Neuron (in vitro differentiated cells): Measurements from ENCODE around the gene SPEM1.

Source experiments
- H2AFZ ChIP-seq: one replicate; pipeline ENCODE4 v1.6.1; 2013; ENCODE audit warnings: low read depth, mild to moderate bottlenecking, inconsistent platforms, low read length, moderate library complexity
- H3K27me3 ChIP-seq: one replicate; pipeline ENCODE4 v1.6.1; 2013; ENCODE audit warnings: low read length; ENCODE audit not compliant: insufficient read depth
- H3K36me3 ChIP-seq: one replicate; pipeline ENCODE4 v1.6.1; 2013; ENCODE audit warnings: low read length; ENCODE audit not compliant: insufficient read depth
- H3K4me1 ChIP-seq: one replicate; pipeline ENCODE4 v1.6.1; 2013; ENCODE audit warnings: low read length; ENCODE audit not compliant: insufficient read depth
- H3K4me3 ChIP-seq: 2 replicates; pipeline ENCODE4 v1.5.1; 2013; ENCODE audit warnings: mild to moderate bottlenecking, low read length, moderate library complexity
- H3K9me3 ChIP-seq: one replicate; pipeline ENCODE4 v1.6.1; 2013; ENCODE audit warnings: low read length

The SPEM1 gene

DNA sequence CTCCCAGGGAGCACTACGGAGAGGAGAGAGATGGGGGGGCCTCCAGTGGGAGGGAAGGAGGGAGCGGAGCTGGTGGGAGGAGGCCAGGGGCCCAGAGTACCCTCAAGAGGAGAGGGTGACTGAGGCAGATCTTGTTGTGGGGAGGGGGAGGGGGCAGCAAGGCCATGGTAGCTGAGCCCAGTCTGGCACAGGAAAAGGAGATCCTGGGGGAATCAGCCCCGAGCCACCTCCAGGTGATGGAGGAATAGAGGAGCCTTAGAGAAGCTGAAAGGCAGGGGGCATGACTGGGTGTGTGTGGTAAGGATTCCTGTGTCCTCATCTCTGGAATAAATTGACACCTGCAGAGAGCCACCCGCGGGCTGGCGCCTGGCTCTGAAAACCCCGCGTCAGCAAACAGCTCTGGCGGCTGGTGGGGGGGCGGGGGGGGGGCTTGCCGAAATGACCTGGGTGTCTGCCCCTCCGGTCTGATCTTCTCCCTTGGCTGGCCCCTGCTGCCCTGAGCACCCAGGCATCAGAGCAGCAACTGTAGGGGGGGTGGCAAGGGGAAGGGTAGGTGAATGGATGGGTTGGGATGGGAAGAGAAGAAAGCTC lies 13.8 kb upstream of the SPEM1 start:
- Histone ChIP-seq H3K9me3 (no peaks in the 10 kb centered on the region), H3K27me3 (no peaks in the 10 kb centered on the region), H3K36me3 (peaks cover 28% of the 10 kb centered on the region), H3K4me1 (peaks cover 27% of the 10 kb centered on the region), H2AFZ (no peak overlapping the region), H3K4me3 (peak overlapping the region; percentile 64)

DNA sequence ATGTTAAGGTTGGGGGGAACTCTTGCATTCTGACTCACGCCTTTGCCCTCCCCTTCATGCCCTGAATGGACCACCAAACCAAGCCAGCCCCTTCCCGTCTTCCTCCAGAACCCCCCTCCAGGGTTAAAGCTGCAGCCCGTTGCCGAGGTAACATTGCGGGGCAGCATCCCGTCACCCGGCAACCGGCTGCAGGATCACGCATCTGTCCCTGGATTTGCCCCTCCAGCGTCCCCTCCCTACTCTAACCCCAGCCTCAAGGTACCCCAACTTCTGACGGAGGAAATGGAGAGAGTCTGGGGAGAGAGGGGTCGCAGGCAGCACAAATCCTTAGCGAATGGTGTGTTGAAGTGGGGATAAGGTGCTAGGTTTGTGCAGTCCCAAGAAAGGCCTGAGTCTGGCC lies 13.0 kb upstream of the SPEM1 start:
- Histone ChIP-seq H3K36me3 (peaks cover 29% of the 10 kb centered on the region), H3K9me3 (no peaks in the 10 kb centered on the region), H3K27me3 (no peaks in the 10 kb centered on the region), H3K4me1 (peaks cover 27% of the 10 kb centered on the region), H2AFZ (no peak overlapping the region), H3K4me3 (peak overlapping the region; percentile 64)

DNA sequence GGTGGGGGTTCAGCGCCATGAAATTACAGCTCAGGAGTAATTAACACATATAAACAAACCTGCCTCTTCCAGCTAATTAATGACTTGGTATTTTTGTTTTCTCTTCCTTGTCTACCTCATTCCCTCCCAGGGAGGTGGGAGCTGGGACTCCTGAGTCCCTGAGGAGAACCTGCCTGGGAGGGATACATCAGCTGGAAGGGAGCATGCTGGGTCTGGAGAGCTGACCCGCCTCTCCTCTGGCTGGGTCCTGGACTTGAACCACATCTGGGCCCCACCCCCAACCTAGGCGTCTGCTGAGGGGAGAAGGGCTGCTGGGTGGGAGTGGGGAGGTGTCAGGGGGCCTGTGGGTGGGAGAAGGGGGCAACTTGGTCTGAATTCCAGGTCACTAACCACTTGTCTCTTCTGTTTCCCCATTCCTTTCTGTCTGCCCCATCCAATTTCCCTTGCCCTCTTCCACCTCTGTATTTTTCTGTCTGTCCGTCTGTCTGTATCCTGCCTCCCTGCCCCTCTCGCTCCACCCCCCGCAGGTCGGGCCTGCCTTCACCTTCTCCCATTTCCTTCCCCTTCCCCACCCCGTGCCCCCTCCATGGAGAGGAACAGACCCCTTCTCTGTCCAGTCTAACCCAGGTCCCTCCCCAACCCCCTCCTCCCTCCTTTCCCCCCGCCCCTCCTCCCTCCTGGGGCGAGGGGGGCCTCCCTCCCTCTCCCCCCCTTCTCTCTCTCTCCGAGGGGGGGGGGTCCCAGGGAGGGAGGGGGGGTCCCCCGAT lies 12.5 kb upstream of the SPEM1 start, which contains the start of gene NLGN2:
TSS of gene NLGN2 (plus strand) at position 361 of the 767 bp plus-strand sequence. CDS start 411 bp downstream, outside the sequence.
- Histone ChIP-seq H3K27me3 (no peaks in the 10 kb centered on the region), H3K4me3 (peak within 1 kb of the TSS; percentile 64), H2AFZ (no peak within 1 kb of the TSS), H3K9me3 (no peaks in the 10 kb centered on the region), H3K36me3 (peaks cover 33% of the 10 kb centered on the region), H3K4me1 (peaks cover 26% of the 10 kb centered on the region)

DNA sequence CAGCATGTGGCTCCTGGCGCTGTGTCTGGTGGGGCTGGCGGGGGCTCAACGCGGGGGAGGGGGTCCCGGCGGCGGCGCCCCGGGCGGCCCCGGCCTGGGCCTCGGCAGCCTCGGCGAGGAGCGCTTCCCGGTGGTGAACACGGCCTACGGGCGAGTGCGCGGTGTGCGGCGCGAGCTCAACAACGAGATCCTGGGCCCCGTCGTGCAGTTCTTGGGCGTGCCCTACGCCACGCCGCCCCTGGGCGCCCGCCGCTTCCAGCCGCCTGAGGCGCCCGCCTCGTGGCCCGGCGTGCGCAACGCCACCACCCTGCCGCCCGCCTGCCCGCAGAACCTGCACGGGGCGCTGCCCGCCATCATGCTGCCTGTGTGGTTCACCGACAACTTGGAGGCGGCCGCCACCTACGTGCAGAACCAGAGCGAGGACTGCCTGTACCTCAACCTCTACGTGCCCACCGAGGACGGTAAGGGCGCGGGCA lies 11.8 kb upstream of the SPEM1 start:
- no peak overlapping the region for H3K4me3 ChIP-seq
- H2AFZ ChIP-seq: no peak overlapping the region
- peaks cover 38% of the 10 kb centered on the region for H3K36me3 ChIP-seq
- no peaks in the 10 kb centered on the region for H3K9me3 ChIP-seq
- H3K4me1 ChIP-seq: peaks cover 20% of the 10 kb centered on the region
- H3K27me3 ChIP-seq: no peaks in the 10 kb centered on the region

DNA sequence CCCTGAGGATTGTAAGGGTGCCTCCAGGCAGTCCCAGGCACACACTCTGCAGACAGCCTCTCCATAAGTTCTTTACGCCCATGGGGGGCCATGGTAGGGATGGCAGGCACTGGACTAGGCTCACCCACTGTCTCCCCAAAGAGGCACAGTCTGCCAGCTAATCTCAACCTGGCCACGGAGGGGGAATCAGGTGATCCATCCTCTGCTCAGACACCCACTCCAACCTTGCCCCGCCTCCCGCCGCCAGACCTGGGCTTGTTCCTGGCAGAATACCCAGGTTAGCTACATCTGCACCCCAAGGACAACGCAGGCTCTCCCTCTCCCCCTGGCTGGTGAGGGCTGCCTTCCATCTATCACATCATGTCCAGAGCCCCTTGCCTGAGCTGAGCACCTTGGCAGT lies 11.3 kb upstream of the SPEM1 start:
- Histone ChIP-seq H3K4me1 (peaks cover 19% of the 10 kb centered on the region), H3K27me3 (no peaks in the 10 kb centered on the region), H2AFZ (no peak overlapping the region), H3K36me3 (peaks cover 42% of the 10 kb centered on the region), H3K9me3 (no peaks in the 10 kb centered on the region), H3K4me3 (no peak overlapping the region)

DNA sequence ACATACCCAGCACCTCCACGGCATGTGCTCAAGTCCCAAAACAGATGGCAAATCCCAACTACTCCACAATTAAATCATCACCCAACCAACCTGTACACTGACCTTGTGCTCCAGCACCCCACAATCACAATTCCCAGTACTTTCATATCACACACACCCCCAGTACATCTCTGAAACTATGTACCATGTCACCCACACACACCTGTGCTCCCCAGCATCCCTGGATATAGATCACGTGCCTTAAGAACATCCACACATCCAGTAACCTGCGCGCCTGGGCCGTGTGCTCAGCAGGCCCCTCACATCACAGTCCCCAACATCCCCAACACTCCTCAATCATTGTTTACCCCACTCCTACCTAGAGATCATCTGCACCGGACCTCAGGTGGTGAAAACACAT lies 10.4 kb upstream of the SPEM1 start:
- Histone ChIP-seq H3K27me3 (no peaks in the 10 kb centered on the region), H3K36me3 (peaks cover 50% of the 10 kb centered on the region), H3K4me1 (peaks cover 19% of the 10 kb centered on the region)

DNA sequence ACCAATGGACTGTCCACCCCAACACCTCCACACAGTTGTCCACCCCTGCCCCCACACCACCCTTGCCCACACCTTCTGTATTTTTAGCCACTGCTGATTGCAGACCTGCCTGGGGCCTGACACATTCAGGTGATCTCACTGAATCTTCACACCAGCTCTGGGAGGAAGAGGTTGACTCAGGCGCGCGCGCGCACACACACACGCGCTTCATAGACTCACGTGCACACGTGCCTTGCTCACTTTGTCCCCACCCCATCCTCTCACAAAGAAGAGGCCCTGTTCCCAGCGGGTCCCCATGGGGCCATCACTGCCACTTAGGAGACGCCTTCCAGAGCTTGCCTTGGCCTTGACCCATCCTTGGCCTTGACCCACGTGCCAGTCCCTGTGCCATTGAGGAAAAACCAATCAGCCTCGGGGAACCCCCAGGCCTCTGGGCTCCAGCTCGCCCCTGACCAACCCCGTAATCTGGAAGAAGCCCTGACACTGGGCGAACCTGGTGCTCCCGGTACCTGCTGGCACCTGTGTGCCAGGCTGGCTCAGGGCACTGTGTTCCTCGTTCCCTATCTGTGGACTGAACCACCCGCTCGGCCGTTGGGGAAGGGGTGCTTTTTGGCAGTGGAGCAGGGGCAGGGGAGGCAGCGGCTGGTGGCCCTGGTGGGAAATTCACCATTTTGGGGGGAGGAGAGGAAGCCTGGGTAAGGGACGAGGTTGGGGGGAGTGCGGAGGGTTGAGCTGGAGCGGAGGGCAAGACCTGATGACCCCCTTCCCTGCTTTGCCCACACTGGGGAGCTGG lies 9.3 kb upstream of the SPEM1 start:
- peaks cover 16% of the 10 kb centered on the region for H3K4me1 ChIP-seq
- H3K4me3 ChIP-seq: no peak overlapping the region
- no peaks in the 10 kb centered on the region for H3K27me3 ChIP-seq
- no peaks in the 10 kb centered on the region for H3K9me3 ChIP-seq
- H2AFZ ChIP-seq: no peak overlapping the region
- peaks cover 61% of the 10 kb centered on the region for H3K36me3 ChIP-seq

More for the DNA sequence above, 10.4 kb upstream of the SPEM1 start:
- Histone ChIP-seq H2AFZ (no peak overlapping the region), H3K9me3 (no peaks in the 10 kb centered on the region), H3K4me3 (no peak overlapping the region)

DNA sequence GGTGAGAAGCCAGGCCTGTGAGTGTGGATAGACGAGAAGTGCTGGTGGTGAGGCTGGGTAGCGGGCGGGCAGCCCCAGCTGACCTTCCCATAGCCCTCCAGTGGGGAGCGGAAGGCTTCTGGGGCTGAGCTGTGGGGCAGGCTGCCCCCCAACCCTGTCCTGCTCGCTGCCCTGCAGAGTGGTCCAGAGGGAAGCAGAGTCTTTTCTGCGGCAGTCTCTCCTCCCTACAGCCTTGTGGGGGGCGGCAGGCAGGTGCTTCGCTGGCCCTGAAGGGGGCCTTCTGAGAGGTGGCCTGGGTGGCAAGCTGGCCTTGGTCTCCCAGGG lies 8.7 kb upstream of the SPEM1 start:
- no peak overlapping the region for H3K4me3 ChIP-seq
- H3K27me3 ChIP-seq: no peaks in the 10 kb centered on the region
- H3K4me1 ChIP-seq: peaks cover 10% of the 10 kb centered on the region
- H3K36me3 ChIP-seq: peaks cover 63% of the 10 kb centered on the region
- no peak overlapping the region for H2AFZ ChIP-seq
- no peaks in the 10 kb centered on the region for H3K9me3 ChIP-seq

DNA sequence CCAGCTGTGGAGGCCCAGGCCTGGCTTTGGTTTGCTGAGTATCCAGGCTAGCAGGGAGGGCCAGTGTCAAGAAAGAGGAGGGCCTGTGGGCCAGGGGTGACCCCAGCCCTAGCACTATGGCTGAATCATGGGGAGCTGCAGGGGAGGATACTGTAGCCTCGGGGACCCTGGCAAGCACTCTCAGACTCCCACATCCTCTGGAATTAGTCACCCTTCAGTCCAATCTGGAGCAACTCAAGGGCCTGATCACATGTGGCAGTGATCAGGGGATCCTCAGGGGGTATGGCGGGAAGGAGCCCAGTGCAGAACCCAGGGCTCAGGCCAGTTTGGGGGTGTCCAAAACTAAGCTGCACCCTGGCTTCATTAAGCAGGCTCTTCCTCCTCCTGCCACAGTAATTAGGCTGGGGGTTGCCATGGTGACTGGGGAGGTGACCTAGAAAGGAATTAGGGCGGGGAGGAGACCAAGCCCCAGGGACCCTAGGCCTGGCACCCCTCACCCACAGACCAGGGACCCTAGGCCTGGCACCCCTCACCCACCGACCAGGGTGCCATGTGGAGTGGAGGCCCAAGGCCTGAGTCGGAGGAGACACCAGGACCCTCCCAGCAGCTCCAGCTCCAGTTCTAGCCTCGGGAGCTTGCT lies 6.7 kb upstream of the SPEM1 start:
- no peaks in the 10 kb centered on the region for H3K27me3 ChIP-seq
- H3K9me3 ChIP-seq: no peaks in the 10 kb centered on the region
- peaks cover 71% of the 10 kb centered on the region for H3K36me3 ChIP-seq
- H3K4me3 ChIP-seq: no peak overlapping the region
- peaks cover 8% of the 10 kb centered on the region for H3K4me1 ChIP-seq
- no peak overlapping the region for H2AFZ ChIP-seq

DNA sequence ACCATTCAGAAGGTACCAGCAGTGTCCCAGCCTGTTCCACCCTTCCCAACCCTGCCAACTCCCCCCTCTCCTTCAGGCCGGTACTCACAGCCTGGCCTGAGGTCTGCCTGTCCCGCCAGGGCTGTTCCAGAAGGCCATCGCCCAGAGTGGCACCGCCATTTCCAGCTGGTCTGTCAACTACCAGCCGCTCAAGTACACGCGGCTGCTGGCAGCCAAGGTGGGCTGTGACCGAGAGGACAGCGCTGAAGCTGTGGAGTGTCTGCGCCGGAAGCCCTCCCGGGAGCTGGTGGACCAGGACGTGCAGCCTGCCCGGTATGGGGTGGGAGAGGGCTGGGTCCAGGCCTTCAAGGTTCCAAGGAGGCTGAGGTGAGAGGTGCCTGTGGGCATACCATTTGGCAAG lies 5.3 kb upstream of the SPEM1 start:
- H3K9me3 ChIP-seq: no peaks in the 10 kb centered on the region
- peaks cover 57% of the 10 kb centered on the region for H3K36me3 ChIP-seq
- no peak overlapping the region for H2AFZ ChIP-seq
- peaks cover 21% of the 10 kb centered on the region for H3K4me1 ChIP-seq
- no peaks in the 10 kb centered on the region for H3K27me3 ChIP-seq
- no peak overlapping the region for H3K4me3 ChIP-seq

DNA sequence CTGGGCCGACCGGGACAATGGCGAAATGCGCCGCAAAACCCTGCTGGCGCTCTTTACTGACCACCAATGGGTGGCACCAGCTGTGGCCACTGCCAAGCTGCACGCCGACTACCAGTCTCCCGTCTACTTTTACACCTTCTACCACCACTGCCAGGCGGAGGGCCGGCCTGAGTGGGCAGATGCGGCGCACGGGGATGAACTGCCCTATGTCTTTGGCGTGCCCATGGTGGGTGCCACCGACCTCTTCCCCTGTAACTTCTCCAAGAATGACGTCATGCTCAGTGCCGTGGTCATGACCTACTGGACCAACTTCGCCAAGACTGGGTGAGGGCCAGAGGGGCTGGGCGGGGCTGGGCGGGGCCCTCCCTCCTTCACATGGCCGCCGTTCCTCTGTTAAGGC lies 4.3 kb upstream of the SPEM1 start:
- peaks cover 31% of the 10 kb centered on the region for H3K4me1 ChIP-seq
- H2AFZ ChIP-seq: no peak overlapping the region
- no peaks in the 10 kb centered on the region for H3K27me3 ChIP-seq
- H3K36me3 ChIP-seq: peaks cover 48% of the 10 kb centered on the region
- H3K4me3 ChIP-seq: no peak overlapping the region
- no peaks in the 10 kb centered on the region for H3K9me3 ChIP-seq

DNA sequence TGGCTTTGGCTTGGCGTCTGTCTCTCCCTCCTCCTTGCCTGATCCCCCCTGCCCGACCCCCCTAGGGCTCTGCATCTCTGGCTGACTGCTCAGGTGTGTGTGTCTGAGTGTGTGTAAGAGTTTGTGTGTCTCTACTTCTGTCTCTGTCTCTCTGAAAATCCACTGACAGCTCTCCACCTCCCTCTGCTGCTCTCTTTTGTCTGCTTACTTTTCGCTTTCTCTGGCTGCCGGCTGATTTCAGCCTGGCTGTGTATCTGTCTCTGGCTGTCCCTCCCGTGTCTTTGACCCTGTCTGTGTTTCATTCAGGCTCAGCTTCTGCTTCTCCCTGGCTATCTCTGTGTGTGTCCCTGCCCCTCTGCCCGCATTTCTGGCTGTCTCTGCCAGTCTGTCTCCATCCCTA lies 3.8 kb upstream of the SPEM1 start:
- Histone ChIP-seq H3K4me1 (peaks cover 36% of the 10 kb centered on the region), H3K27me3 (no peaks in the 10 kb centered on the region), H3K36me3 (peaks cover 46% of the 10 kb centered on the region), H3K4me3 (no peak overlapping the region), H3K9me3 (no peaks in the 10 kb centered on the region), H2AFZ (no peak overlapping the region)
